ENCODE results near the gene PDZRN3. TPM values are rescaled to one million over a fixed set of nuclear protein-coding genes. Genes with fewer than 3 reads are reported as not detected.

PDZRN3 gene
- total RNA-seq, result 0.76 TPM in 1 of 2 replicates, not detected in the other

- DNase-seq (ENCODE audit: extremely low read depth, low read depth, low spot score), result no peak
Measured at GRCh38 chr3:73624821-73625665, at the start of gene PDZRN3. TSS of gene PDZRN3 (minus strand) at chr3:73624941.

GRCh38 chr3:73674280-73674679 lies 49.5 kb upstream of the PDZRN3 start:
- no peak for DNase-seq (ENCODE audit: extremely low read depth, low read depth, low spot score)

- DNase-seq (ENCODE audit: extremely low read depth, low read depth, low spot score), result no peak
Measured at GRCh38 chr3:73669260-73669659, 44.5 kb upstream of the PDZRN3 start.

GRCh38 chr3:73668391-73668790 lies 43.6 kb upstream of the PDZRN3 start:
- DNase-seq (ENCODE audit: extremely low read depth, low read depth, low spot score), result no peak

- no peak for DNase-seq (ENCODE audit: extremely low read depth, low read depth, low spot score)
Measured at GRCh38 chr3:73667889-73668288, 43.1 kb upstream of the PDZRN3 start.

GRCh38 chr3:73665286-73665685 lies 40.5 kb upstream of the PDZRN3 start:
- no peak for DNase-seq (ENCODE audit: extremely low read depth, low read depth, low spot score)

GRCh38 chr3:73664389-73664788 lies 39.6 kb upstream of the PDZRN3 start:
- DNase-seq (ENCODE audit: extremely low read depth, low read depth, low spot score), result no peak

GRCh38 chr3:73663495-73663894 lies 38.8 kb upstream of the PDZRN3 start:
- DNase-seq (ENCODE audit: extremely low read depth, low read depth, low spot score), result no peak

- DNase-seq (ENCODE audit: extremely low read depth, low read depth, low spot score), result no peak
Measured at GRCh38 chr3:73661265-73661664, 36.5 kb upstream of the PDZRN3 start.

- no peak for DNase-seq (ENCODE audit: extremely low read depth, low read depth, low spot score)
Measured at GRCh38 chr3:73658227-73658626, 33.5 kb upstream of the PDZRN3 start.

- DNase-seq (ENCODE audit: extremely low read depth, low read depth, low spot score), result no peak
Measured at GRCh38 chr3:73657186-73657585, 32.4 kb upstream of the PDZRN3 start.

GRCh38 chr3:73656241-73656890 lies 31.6 kb upstream of the PDZRN3 start:
- DNase-seq (ENCODE audit: extremely low read depth, low read depth, low spot score), result no peak

GRCh38 chr3:73655197-73655596 lies 30.5 kb upstream of the PDZRN3 start:
- DNase-seq (ENCODE audit: extremely low read depth, low read depth, low spot score), result no peak

- DNase-seq (ENCODE audit: extremely low read depth, low read depth, low spot score), result no peak
Measured at GRCh38 chr3:73653877-73654276, 29.1 kb upstream of the PDZRN3 start.

GRCh38 chr3:73653351-73653750 lies 28.6 kb upstream of the PDZRN3 start:
- DNase-seq (ENCODE audit: extremely low read depth, low read depth, low spot score), result no peak

- no peak for DNase-seq (ENCODE audit: extremely low read depth, low read depth, low spot score)
Measured at GRCh38 chr3:73652896-73653295, 28.2 kb upstream of the PDZRN3 start.

GRCh38 chr3:73637042-73637441 lies 12.3 kb upstream of the PDZRN3 start:
- DNase-seq (ENCODE audit: extremely low read depth, low read depth, low spot score), result no peak

- DNase-seq (ENCODE audit: extremely low read depth, low read depth, low spot score), result no peak
Measured at GRCh38 chr3:73635254-73635653, 10.5 kb upstream of the PDZRN3 start.

GRCh38 chr3:73633916-73634344 lies 9.2 kb upstream of the PDZRN3 start:
- no peak for DNase-seq (ENCODE audit: extremely low read depth, low read depth, low spot score)

- no peak for DNase-seq (ENCODE audit: extremely low read depth, low read depth, low spot score)
Measured at GRCh38 chr3:73633453-73633852, 8.7 kb upstream of the PDZRN3 start.

- DNase-seq (ENCODE audit: extremely low read depth, low read depth, low spot score), result no peak
Measured at GRCh38 chr3:73626106-73626505, 1.4 kb upstream of the PDZRN3 start.

All from glomerular endothelial cell (primary cell).